ENCODE data around the gene PRELP. TPM values are rescaled to one million over a fixed set of nuclear protein-coding genes. Genes with fewer than 3 reads are reported as not detected.
A peak's percentile ranks its signal among the peaks of the same experiment; 100 is the strongest.

The PRELP gene
- total and polyA plus RNA-seq, 4 donors = 0.09 to 5.8 (median 3.6) TPM

DNA sequence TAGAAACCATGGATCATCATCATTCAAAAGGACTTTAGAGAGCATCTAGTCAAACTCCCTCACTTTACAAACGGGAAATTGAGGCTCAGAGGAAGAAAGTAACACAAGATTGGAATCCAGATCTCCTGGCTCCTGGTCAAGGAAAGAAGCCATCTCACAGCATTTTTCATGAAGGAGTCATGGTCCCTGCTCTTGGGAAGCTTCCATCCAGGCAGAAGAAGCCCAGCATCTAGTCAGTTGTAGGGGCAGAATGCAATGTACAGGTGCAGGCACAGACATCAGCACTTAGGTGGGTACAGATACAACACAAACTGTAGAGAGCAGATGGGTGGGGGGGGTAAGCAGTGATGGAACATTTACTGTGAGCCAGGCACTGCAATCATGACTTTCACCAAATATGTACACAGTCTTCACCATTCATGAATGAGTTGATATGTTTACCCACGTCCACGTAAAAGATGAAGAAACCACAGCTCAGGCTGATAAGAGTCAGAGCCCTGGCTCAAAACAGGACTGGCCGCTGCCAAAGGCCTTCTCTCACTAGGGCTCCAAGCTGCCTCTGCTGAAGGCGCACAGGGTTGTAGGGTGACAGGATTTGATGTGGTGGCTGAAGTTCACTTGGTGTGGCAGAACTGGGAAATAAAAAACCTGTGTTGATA lies 62.3 kb downstream of the PRELP start:
- 29% methylated on average over 5 of the region's 5 CpGs for WGBS
- Histone ChIP-seq H3K36me3 (ENCODE audit: control insufficient read depth in 4 of 4, insufficient read depth in 3 of 4, low read depth in 1 of 4, low read length in 3 of 4) (no peaks in the 10 kb centered on the region), H3K9ac (ENCODE audit: low read depth in 1 of 2, low read length in 2 of 2) (peak overlapping the region in 1 of 2 donors; percentile 78), H3K27me3 (ENCODE audit: control insufficient read depth in 4 of 4, insufficient read depth in 4 of 4, low read length in 3 of 4) (no peaks in the 10 kb centered on the region), H3K4me1 (ENCODE audit: control insufficient read depth in 4 of 4, insufficient read depth in 4 of 4, low read length in 3 of 4) (peaks cover 9 to 20% (median 12%) of the 10 kb centered on the region in 4 donors), H3K4me3 (ENCODE audit: low read depth in 1 of 3, low read length in 3 of 3) (no peak overlapping the region), H3K9me3 (ENCODE audit: control insufficient read depth in 4 of 4, low read length in 3 of 4) (no peaks in the 10 kb centered on the region), H3K27ac (ENCODE audit: low read depth in 1 of 2, low read length in 2 of 2) (peak overlapping the region; percentile 92 to 97)
- TF ChIP-seq, protein P1, sequence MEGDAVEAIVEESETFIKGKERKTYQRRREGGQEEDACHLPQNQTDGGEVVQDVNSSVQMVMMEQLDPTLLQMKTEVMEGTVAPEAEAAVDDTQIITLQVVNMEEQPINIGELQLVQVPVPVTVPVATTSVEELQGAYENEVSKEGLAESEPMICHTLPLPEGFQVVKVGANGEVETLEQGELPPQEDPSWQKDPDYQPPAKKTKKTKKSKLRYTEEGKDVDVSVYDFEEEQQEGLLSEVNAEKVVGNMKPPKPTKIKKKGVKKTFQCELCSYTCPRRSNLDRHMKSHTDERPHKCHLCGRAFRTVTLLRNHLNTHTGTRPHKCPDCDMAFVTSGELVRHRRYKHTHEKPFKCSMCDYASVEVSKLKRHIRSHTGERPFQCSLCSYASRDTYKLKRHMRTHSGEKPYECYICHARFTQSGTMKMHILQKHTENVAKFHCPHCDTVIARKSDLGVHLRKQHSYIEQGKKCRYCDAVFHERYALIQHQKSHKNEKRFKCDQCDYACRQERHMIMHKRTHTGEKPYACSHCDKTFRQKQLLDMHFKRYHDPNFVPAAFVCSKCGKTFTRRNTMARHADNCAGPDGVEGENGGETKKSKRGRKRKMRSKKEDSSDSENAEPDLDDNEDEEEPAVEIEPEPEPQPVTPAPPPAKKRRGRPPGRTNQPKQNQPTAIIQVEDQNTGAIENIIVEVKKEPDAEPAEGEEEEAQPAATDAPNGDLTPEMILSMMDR (IDR thresholded peaks at IDR 0.05; ENCODE audit: low read depth, low read length, missing input control) = no peak
- TF ChIP-seq HNF4A (conservative IDR thresholded peaks at IDR 0.05) = peak; percentile 82 to 89
- TF ChIP-seq YY1 (IDR thresholded peaks at IDR 0.05) = peak; percentile 91
- peak; percentile 60 to 63 for TF ChIP-seq RAD21 (IDR thresholded peaks at IDR 0.05)
- TF ChIP-seq, protein P2, sequence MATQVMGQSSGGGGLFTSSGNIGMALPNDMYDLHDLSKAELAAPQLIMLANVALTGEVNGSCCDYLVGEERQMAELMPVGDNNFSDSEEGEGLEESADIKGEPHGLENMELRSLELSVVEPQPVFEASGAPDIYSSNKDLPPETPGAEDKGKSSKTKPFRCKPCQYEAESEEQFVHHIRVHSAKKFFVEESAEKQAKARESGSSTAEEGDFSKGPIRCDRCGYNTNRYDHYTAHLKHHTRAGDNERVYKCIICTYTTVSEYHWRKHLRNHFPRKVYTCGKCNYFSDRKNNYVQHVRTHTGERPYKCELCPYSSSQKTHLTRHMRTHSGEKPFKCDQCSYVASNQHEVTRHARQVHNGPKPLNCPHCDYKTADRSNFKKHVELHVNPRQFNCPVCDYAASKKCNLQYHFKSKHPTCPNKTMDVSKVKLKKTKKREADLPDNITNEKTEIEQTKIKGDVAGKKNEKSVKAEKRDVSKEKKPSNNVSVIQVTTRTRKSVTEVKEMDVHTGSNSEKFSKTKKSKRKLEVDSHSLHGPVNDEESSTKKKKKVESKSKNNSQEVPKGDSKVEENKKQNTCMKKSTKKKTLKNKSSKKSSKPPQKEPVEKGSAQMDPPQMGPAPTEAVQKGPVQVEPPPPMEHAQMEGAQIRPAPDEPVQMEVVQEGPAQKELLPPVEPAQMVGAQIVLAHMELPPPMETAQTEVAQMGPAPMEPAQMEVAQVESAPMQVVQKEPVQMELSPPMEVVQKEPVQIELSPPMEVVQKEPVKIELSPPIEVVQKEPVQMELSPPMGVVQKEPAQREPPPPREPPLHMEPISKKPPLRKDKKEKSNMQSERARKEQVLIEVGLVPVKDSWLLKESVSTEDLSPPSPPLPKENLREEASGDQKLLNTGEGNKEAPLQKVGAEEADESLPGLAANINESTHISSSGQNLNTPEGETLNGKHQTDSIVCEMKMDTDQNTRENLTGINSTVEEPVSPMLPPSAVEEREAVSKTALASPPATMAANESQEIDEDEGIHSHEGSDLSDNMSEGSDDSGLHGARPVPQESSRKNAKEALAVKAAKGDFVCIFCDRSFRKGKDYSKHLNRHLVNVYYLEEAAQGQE (IDR thresholded peaks at IDR 0.05) = peak; percentile 89
- TF ChIP-seq, protein P3, sequence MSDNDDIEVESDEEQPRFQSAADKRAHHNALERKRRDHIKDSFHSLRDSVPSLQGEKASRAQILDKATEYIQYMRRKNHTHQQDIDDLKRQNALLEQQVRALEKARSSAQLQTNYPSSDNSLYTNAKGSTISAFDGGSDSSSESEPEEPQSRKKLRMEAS (IDR thresholded peaks at IDR 0.05) = peak; percentile 82
- TF ChIP-seq NR2F2 (IDR thresholded peaks at IDR 0.05) = no peak
- peak; percentile 93 for TF ChIP-seq FOXA2 (IDR thresholded peaks at IDR 0.05)
- TF ChIP-seq ZBTB33 (IDR thresholded peaks at IDR 0.05) = peak; percentile 93
- TF ChIP-seq ATF3 (IDR thresholded peaks at IDR 0.05) = peak; percentile 68
- peak; percentile 93 for TF ChIP-seq SP1 (IDR thresholded peaks at IDR 0.05)
- TF ChIP-seq HNF4G (IDR thresholded peaks at IDR 0.05) = peak; percentile 37
- peak; percentile 25 to 64 for TF ChIP-seq EGR1 (IDR thresholded peaks at IDR 0.05; ENCODE audit: low read depth in 2 of 2)
- TF ChIP-seq TAF1 (conservative IDR thresholded peaks at IDR 0.05) = peak; percentile 85
- peak; percentile 62 to 89 for TF ChIP-seq JUND (IDR thresholded peaks at IDR 0.05)
- TF ChIP-seq FOXA1 (IDR thresholded peaks at IDR 0.05) = peak; percentile 86
- TF ChIP-seq RXRA (IDR thresholded peaks at IDR 0.05) = peak; percentile 85 to 96
- TF ChIP-seq GABPA (IDR thresholded peaks at IDR 0.05 in 1 of 2, conservative IDR thresholded peaks at IDR 0.05 in 1 of 2) = peak in 1 of 2 donors; percentile 50
- DNase-seq (ENCODE audit: low spot score) = peak; percentile 36

All from liver (tissue), 9 donors.